Parathyroid adenoma (tissue), 2 donors: Measurements from ENCODE around the gene YBX3.

Experiments
- H2AFZ ChIP-seq: fragments of 300-600 bp; sonication (generic); one replicate; pipeline ENCODE4 v1.7.0; 2017; ENCODE audit warnings: antibody characterized with exemption, mild to moderate bottlenecking
- H3K27ac ChIP-seq: fragments of 300-600 bp; sonication (generic); one replicate; pipeline ENCODE4 v1.7.0; 2017
- H3K27me3 ChIP-seq: fragments of 300-600 bp; sonication (generic); one replicate; pipeline ENCODE4 v1.7.0; 2017; ENCODE audit warnings: low read length; ENCODE audit not compliant: control insufficient read depth, insufficient read depth
- H3K36me3 ChIP-seq: fragments of 300-600 bp; sonication (generic); one replicate; pipeline ENCODE4 v1.7.0; 2017; ENCODE audit warnings: low read length; ENCODE audit not compliant: control insufficient read depth, insufficient read depth
- H3K4me1 ChIP-seq: fragments of 300-600 bp; sonication (generic); one replicate; pipeline ENCODE4 v1.7.0; 2017; ENCODE audit warnings: control low read depth
- H3K4me2 ChIP-seq: fragments of 300-600 bp; sonication (generic); one replicate; pipeline ENCODE4 v1.7.0; 2017; ENCODE audit warnings: low read length
- H3K4me3 ChIP-seq: fragments of 300-600 bp; sonication (generic); one replicate; pipeline ENCODE4 v1.7.0; 2017; ENCODE audit warnings: low read depth, low read length
- H3K79me2 ChIP-seq: fragments of 300-600 bp; sonication (generic); one replicate; pipeline ENCODE4 v1.7.0; 2017; ENCODE audit warnings: control low read depth
- H3K9ac ChIP-seq: fragments of 300-600 bp; sonication (generic); one replicate; pipeline ENCODE4 v1.7.0; 2017; ENCODE audit warnings: mild to moderate bottlenecking
- H3K9me3 ChIP-seq: fragments of 300-600 bp; sonication (generic); one replicate; pipeline ENCODE4 v1.7.0; 2017; ENCODE audit warnings: low read length; ENCODE audit not compliant: control insufficient read depth
- CTCF ChIP-seq: fragments of 300-600 bp; sonication (generic); IDR thresholded peaks from one replicate; pipeline ENCODE4 v1.7.0; 2017; ENCODE audit warnings: antibody characterized with exemption, mild to moderate bottlenecking
- donor health status: primary hyperparathyroidism.

Gene YBX3

DNA sequence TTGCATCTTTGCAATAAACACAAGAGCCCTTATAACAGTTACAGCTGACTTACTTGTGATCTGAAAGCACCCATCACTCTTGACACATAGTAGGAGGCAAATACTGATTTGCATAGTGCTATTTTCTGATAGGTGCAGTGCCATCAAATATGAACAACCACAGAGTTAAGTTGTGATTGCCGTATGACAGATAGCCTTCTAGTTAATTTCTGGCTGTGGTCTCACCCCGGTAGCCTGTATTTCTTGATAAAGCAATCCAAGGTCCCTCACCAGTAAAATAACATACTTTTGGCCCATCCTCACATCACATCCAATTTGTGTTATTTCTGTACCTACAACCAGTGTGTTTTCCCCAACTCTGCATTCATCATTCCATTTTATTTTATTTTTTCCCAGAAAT is 26.0 kb downstream of the YBX3 start:
- TF ChIP-seq CTCF: no peak
- Histone ChIP-seq H3K36me3 (no peaks in the 10 kb centered on the region), H3K79me2 (no peaks in the 10 kb centered on the region)

DNA sequence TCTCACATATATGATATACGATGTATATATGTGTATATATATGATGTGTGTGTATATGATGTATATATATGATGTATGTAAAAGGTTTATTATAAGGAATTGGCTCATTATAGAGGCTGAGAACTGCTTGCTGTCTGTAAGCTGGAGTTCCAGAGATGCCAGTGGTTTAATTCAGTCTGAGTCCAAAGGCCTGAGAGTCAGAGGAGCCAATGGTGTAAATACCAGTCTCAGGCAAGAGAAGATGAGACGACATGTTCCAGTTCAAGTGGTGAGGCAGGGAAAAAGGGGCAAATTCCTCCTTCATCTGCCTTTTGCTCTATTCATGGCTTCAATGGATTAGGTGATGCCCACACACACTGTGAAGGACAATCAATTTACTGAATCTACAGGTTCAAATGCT is 32.2 kb downstream of the YBX3 start:
- Histone ChIP-seq H3K27ac (no peak overlapping the region), H3K9ac (no peak overlapping the region), H3K79me2 (no peaks in the 10 kb centered on the region), H3K4me3 (no peak overlapping the region), H3K4me2 (no peak overlapping the region), H3K36me3 (no peaks in the 10 kb centered on the region), H2AFZ (no peak overlapping the region), H3K27me3 (no peaks in the 10 kb centered on the region), H3K4me1 (no peaks in the 10 kb centered on the region), H3K9me3 (no peaks in the 10 kb centered on the region)
- no peak for TF ChIP-seq CTCF

More for the DNA sequence above, 26.0 kb downstream of the YBX3 start:
- H3K27me3 ChIP-seq: no peaks in the 10 kb centered on the region
- H3K4me3 ChIP-seq: no peak overlapping the region
- H3K27ac ChIP-seq: no peak overlapping the region
- H3K9me3 ChIP-seq: no peaks in the 10 kb centered on the region
- H3K4me1 ChIP-seq: no peaks in the 10 kb centered on the region
- no peak overlapping the region for H2AFZ ChIP-seq
- no peak overlapping the region for H3K4me2 ChIP-seq
- H3K9ac ChIP-seq: no peak overlapping the region

DNA sequence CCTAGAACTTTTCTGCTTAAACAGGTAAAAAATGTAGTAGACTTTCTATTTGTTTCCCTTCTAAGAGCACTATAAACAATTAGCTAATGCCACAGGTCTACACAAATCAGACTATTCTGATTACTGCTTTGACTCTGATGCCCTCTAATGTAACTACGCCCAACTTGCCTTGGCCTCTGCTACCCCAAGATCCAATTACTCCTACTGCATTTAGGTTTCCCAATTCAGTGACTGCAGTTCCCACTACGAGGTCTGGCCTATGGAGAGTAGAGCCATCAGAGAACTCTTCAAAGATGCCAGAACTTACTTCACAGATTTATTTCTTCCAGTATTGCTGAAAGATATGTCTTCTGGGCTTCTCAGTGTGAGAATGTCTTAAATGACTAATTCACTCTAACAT is 34.0 kb downstream of the YBX3 start:
- no peak for TF ChIP-seq CTCF
- no peaks in the 10 kb centered on the region for H3K79me2 ChIP-seq
- H3K4me3 ChIP-seq: no peak overlapping the region
- no peak overlapping the region for H3K27ac ChIP-seq
- H3K27me3 ChIP-seq: no peaks in the 10 kb centered on the region
- H3K36me3 ChIP-seq: no peaks in the 10 kb centered on the region
- no peaks in the 10 kb centered on the region for H3K9me3 ChIP-seq
- H3K4me1 ChIP-seq: no peaks in the 10 kb centered on the region
- H3K4me2 ChIP-seq: no peak overlapping the region
- H3K9ac ChIP-seq: no peak overlapping the region
- H2AFZ ChIP-seq: no peak overlapping the region

- H3K36me3 ChIP-seq: no peaks in the 10 kb centered on the region
- no peaks in the 10 kb centered on the region for H3K79me2 ChIP-seq
- TF ChIP-seq CTCF: no peak
- H3K9me3 ChIP-seq: no peaks in the 10 kb centered on the region
- H3K4me1 ChIP-seq: no peaks in the 10 kb centered on the region
- no peaks in the 10 kb centered on the region for H3K27me3 ChIP-seq
- no peak overlapping the region for H3K9ac ChIP-seq
- H3K4me3 ChIP-seq: no peak overlapping the region
- H3K27ac ChIP-seq: no peak overlapping the region
- H3K4me2 ChIP-seq: no peak overlapping the region
- no peak overlapping the region for H2AFZ ChIP-seq
Measured at GRCh38 chr12:10688042-10688441, 35.1 kb downstream of the YBX3 start.

DNA sequence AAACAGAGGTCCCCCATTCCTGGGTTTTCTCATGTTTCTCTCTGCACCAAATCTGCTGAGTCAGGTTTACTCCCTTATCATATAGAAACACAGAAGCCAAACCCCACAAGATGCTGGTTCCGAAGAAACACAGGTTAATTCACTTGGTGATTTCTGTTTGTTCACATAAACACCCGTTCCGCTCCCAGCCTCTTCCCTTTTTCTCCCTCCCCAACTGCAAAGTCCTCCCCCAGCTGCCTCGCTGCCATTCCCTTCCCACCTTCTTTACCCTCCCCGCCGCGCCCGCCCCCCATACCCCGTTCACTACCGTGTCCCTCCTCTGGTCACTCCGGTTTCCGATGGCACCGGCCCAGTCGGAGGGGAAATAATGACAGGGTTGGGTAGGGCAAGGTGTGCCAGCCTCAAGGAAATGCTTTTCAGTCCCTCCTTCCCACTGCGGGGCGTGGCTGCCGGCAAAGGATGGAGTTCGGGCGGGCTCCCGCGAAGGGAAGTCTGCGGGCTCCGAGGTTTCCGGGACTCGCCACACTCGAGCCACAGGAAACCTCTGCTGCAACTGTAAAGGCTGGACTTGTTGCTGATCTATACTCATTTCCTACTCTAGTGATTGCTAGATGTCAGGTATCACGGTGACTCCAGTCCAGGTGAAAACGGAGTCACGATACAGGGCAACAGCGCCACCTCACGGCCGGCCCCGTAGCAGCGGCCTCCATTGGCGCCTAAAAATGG is 49.3 kb downstream of the YBX3 start, which contains the start of gene STYK1:
TSS of gene STYK1 (minus strand) at position 394 of the 726 bp plus-strand sequence. CDS start 39,434 bp downstream, outside the sequence.
- TF ChIP-seq CTCF: peak; percentile 33
- Histone ChIP-seq H3K9me3 (no peaks in the 10 kb centered on the region), H3K27me3 (no peaks in the 10 kb centered on the region), H3K36me3 (no peaks in the 10 kb centered on the region), H3K27ac (no peak within 1 kb of the TSS), H3K4me2 (peak within 1 kb of the TSS; percentile 51), H3K9ac (no peak within 1 kb of the TSS), H3K4me1 (no peaks in the 10 kb centered on the region), H3K4me3 (peak within 1 kb of the TSS; percentile 43), H2AFZ (peak within 1 kb of the TSS; percentile 57), H3K79me2 (no peaks in the 10 kb centered on the region)
